HG03460 (cell line): ENCODE measurements around the gene SKP1.
"Not testable (repeated sequence)": the region's sequence is repeated elsewhere in the genome, so short reads cannot be mapped to it uniquely, and the experiment has no call there.

ENCODE experiments used
- ATAC-seq: cut with Tn5 transposase; IDR thresholded peaks from one replicate; pipeline ENCODE4 v1.9.1; 2021; ENCODE audit not compliant: unreplicated experiment

SKP1 gene

DNA sequence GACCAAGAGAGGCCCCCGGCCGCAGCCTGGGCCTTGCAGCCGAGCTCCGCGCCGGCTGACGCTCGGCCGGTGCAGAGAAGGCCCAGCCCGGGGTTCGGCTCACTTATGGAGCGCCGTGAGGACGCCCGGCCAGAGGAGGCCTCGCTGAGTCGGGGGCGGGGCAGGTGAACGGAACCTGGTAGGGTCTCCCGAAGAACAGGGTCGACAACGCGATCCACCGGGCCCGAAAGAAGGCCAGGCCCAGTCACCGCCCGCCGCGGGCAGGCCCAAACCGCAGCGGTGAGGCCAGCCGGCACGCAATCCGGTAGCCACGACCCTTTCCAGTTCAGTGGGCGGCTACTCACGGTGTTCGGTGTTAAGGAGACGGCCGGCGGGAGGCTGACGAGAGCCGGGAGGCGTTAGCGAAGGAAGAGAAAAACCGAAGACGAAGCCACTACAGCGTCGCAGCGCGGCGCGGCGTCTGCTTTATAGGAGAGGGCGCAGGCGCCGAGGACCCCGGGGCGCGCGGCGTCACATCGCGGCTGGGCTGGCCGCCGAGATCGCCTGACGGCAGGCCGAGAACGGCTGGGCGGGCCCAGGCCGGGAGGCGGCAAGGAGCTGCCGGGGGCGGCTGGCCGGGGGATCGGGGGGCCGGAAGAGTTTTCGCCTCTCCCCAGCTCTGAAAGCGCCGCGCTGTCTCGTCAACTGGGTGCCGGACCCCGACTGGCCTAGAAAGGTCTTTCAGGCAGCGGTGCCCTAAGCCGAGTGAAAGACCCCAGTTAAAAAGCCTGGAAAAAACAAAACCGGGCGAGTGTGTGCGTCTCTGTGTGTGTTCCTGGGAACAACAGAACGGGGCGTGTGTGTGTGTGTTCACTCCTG, at the start of gene SKP1:
Gene SKP1 (minus strand): TSS at position 440 of the 858 bp plus-strand sequence. CDS start 2,928 bp downstream, outside the sequence.
- peak; percentile 73 for ATAC-seq

- peak; percentile 85 for ATAC-seq
Measured at GRCh38 chr5:134225780-134226440, 49.2 kb upstream of the SKP1 start, which contains the start of gene PPP2CA. TSS of gene PPP2CA (minus strand) at chr5:134226073. CDS start at chr5:134225861, 212 bp downstream.

- peak; percentile 34 for ATAC-seq
Measured at GRCh38 chr5:134224888-134225779, 48.4 kb upstream of the SKP1 start.

- no peak for ATAC-seq
Measured at GRCh38 chr5:134223406-134224248, 46.9 kb upstream of the SKP1 start.

DNA sequence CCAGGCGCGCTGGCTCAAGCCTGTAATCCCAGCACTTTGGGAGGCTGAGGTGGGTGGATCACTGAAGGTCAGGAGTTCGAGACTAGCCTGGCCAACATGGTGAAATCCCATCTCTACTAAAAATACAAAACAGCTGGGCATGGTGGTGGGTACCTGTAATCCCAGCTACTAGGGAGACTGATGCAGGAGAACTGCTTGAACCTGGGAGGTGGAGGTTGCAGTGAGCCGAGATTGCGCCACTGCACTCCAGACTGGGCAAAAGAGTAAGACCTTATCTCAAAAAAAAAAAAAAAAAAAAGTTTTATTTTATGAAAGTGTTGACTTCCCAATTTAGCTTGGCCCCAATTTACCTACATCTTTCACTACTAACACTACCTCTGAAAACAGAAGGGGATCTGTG, 44.9 kb upstream of the SKP1 start:
- not testable (repeated sequence) for ATAC-seq

GRCh38 chr5:134215757-134216156, 39.0 kb upstream of the SKP1 start:
- no peak for ATAC-seq

GRCh38 chr5:134211263-134212031, 34.7 kb upstream of the SKP1 start:
- ATAC-seq, result not testable (repeated sequence)

GRCh38 chr5:134209477-134210245, 32.9 kb upstream of the SKP1 start:
- ATAC-seq, result no peak

GRCh38 chr5:134207696-134208095, 30.9 kb upstream of the SKP1 start:
- no peak for ATAC-seq

DNA sequence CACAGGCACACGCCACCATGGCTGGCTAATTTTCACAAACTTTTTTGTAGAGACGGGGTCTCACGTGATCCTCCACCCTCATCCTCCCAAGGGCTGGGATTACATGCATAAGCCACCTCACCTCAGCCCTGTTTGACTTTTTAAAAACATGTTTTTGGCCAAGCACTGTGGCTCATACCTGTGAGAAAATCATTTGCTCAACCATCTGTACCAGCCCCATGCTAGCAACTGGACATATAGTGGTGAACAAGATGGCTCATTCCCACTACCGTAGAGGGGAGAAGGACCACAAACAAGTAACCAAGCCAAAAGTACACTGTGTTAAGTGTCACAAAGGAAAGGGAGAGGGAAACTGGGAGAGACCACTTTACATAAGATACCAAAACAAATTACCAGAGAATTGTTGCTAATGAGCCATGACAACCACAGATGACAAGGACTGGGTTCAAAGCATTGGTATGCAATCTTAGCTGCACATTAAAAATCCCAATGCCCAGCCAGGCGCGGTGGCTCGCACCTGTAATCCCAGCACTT, 29.9 kb upstream of the SKP1 start:
- no peak for ATAC-seq

- no peak for ATAC-seq
Measured at GRCh38 chr5:134204575-134204974, 27.8 kb upstream of the SKP1 start.

DNA sequence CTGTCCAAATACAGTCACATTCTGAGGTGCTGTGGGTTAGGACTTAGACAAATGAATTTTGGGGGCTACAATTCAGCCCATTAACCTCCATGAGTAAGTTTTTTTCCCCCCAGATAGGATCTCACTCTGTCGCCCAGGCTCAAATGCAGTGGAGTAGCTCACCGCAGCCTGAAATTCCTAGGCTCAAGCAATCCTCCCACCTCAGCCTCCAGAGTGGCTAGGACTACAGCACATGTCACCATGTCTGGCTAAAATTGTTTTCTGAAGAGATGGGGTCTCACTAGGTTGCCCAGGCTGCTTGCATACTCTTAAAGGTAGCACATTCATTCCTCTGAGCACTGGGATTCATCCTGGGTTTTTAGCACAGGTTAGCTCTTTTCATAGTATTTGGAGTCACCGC, 26.9 kb upstream of the SKP1 start:
- no peak for ATAC-seq

GRCh38 chr5:134195666-134196065, 18.9 kb upstream of the SKP1 start:
- no peak for ATAC-seq

DNA sequence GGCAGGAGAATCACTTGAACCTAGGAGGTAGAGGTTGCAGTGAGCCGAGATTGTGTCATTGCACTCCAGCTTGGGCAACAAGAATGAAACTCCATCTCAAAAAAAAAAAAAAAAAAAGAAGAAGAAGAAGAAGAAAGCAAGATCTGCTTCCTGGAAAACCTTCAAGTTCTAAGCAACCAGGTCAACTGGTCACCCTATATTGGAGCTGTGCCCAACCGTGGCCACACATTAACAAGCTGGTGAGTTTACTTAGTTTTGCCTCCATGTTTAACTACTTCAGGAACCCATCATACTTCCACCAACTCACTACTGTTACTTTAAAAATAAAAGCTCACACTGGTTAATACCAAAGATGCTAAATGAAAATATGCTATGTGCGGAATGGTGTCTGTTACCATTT, 12.3 kb upstream of the SKP1 start:
- ATAC-seq, result no peak

DNA sequence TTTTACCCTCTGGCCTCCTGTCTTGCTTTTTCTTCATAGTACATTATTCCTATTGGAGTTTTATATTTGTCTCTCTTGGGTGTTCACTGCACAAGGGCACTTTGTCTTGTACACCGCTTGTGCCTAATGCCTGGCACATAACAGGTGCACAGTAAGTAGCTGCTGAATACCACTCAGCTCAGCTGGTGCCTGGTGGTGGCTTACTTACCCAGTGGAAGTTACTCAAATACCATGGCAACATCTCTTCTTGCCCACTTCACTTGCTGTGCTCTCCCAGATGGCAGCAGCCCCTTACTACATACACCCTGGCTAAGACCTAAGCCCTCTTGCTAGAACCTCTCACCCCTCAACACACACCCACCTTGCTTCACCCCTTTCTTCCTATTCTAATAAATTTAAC, 11.3 kb upstream of the SKP1 start:
- ATAC-seq, result no peak

- peak; percentile 80 for ATAC-seq
Measured at GRCh38 chr5:134184155-134185135, 7.7 kb upstream of the SKP1 start.

GRCh38 chr5:134183481-134183880, 6.7 kb upstream of the SKP1 start:
- ATAC-seq, result no peak
